HepG2 (cell line): ENCODE results near the gene MGAT5.

Experiments
- PCBP2 ChIP-seq: fragments of 200-400 bp; formaldehyde crosslinking; optimal IDR thresholded peaks from 2 replicates; pipeline ENCODE3; 2018; ENCODE audit warnings: low read length, low read depth; ENCODE audit not compliant: poor library complexity, severe bottlenecking
- PHF8 ChIP-seq: sonication (generic); formaldehyde crosslinking; IDR thresholded peaks from 2 replicates; pipeline ENCODE4 v1.5.0; 2020; ENCODE audit warnings: missing genetic modification reagents
- STAT5B ChIP-seq: sonication (generic); formaldehyde crosslinking; IDR thresholded peaks from 2 replicates; pipeline ENCODE4 v1.4.0; 2020; ENCODE audit warnings: missing genetic modification reagents
- ZFX ChIP-seq: sonication (generic); formaldehyde crosslinking; IDR thresholded peaks from 2 replicates; pipeline ENCODE4 v1.4.0; 2020; ENCODE audit warnings: mild to moderate bottlenecking, low read depth, missing genetic modification reagents, moderate library complexity
- ZNF253 ChIP-seq: sonication (generic); formaldehyde crosslinking; IDR thresholded peaks from 2 replicates; pipeline ENCODE4 v1.8.0; 2022; ENCODE audit warnings: mild to moderate bottlenecking, missing genetic modification reagents, borderline replicate concordance
- ZNF614 ChIP-seq: IDR thresholded peaks from 2 replicates; pipeline ENCODE4 v1.6.1; 2018; ENCODE audit warnings: missing biosample characterization, missing genetic modification reagents, inconsistent platforms, borderline replicate concordance
- TF ChIP-seq, protein P1 (sequence below): sonication (generic); formaldehyde crosslinking; IDR thresholded peaks from 2 replicates; pipeline ENCODE4 v1.5.0; 2020; ENCODE audit warnings: mild to moderate bottlenecking, missing genetic modification reagents, moderate library complexity
- TF ChIP-seq, protein P2 (sequence below): sonication (generic); formaldehyde crosslinking; IDR thresholded peaks from 2 replicates; pipeline ENCODE4 v1.4.0; 2020; ENCODE audit warnings: missing genetic modification reagents, borderline replicate concordance

DNA sequence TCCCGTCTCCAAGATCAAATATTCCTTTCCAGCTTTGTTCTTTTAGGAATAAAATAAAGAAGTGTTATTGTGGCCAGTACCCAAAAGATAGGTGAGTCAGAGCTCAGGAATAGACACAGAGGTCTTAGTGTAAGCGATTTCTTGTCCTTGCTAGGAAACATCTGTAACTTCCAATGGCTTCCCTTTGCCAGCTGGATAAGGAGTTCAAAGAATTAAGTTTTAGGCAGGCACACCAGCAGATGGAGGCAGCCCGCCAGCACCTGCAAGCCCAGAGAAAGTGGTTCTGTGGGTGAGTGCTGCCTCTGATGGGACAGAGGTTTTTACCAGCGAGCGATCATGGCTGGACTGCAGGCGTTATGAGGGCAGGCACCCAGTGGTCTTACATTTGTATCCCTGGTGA is 125.4 kb downstream of the MGAT5 start:
- no peak for TF ChIP-seq PHF8 (CRISPR knock-in tag)
- TF ChIP-seq, protein P1, sequence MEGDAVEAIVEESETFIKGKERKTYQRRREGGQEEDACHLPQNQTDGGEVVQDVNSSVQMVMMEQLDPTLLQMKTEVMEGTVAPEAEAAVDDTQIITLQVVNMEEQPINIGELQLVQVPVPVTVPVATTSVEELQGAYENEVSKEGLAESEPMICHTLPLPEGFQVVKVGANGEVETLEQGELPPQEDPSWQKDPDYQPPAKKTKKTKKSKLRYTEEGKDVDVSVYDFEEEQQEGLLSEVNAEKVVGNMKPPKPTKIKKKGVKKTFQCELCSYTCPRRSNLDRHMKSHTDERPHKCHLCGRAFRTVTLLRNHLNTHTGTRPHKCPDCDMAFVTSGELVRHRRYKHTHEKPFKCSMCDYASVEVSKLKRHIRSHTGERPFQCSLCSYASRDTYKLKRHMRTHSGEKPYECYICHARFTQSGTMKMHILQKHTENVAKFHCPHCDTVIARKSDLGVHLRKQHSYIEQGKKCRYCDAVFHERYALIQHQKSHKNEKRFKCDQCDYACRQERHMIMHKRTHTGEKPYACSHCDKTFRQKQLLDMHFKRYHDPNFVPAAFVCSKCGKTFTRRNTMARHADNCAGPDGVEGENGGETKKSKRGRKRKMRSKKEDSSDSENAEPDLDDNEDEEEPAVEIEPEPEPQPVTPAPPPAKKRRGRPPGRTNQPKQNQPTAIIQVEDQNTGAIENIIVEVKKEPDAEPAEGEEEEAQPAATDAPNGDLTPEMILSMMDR (CRISPR knock-in tag), result no peak
- TF ChIP-seq ZNF253, result no peak
- no peak for TF ChIP-seq PCBP2
- TF ChIP-seq STAT5B (CRISPR knock-in tag), result no peak
- TF ChIP-seq, protein P2, sequence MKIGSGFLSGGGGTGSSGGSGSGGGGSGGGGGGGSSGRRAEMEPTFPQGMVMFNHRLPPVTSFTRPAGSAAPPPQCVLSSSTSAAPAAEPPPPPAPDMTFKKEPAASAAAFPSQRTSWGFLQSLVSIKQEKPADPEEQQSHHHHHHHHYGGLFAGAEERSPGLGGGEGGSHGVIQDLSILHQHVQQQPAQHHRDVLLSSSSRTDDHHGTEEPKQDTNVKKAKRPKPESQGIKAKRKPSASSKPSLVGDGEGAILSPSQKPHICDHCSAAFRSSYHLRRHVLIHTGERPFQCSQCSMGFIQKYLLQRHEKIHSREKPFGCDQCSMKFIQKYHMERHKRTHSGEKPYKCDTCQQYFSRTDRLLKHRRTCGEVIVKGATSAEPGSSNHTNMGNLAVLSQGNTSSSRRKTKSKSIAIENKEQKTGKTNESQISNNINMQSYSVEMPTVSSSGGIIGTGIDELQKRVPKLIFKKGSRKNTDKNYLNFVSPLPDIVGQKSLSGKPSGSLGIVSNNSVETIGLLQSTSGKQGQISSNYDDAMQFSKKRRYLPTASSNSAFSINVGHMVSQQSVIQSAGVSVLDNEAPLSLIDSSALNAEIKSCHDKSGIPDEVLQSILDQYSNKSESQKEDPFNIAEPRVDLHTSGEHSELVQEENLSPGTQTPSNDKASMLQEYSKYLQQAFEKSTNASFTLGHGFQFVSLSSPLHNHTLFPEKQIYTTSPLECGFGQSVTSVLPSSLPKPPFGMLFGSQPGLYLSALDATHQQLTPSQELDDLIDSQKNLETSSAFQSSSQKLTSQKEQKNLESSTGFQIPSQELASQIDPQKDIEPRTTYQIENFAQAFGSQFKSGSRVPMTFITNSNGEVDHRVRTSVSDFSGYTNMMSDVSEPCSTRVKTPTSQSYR (CRISPR knock-in tag), result no peak
- TF ChIP-seq ZFX (CRISPR knock-in tag), result no peak
- TF ChIP-seq ZNF614 (CRISPR knock-in tag), result no peak
